HK-2 (cell line): ENCODE measurements around the gene C17orf67.

Experiments
- DNase-seq: peaks from one replicate; pipeline ENCODE4 v3.0.0-alpha.2; 2018; ENCODE audit not compliant: unreplicated experiment

Gene C17orf67

DNA sequence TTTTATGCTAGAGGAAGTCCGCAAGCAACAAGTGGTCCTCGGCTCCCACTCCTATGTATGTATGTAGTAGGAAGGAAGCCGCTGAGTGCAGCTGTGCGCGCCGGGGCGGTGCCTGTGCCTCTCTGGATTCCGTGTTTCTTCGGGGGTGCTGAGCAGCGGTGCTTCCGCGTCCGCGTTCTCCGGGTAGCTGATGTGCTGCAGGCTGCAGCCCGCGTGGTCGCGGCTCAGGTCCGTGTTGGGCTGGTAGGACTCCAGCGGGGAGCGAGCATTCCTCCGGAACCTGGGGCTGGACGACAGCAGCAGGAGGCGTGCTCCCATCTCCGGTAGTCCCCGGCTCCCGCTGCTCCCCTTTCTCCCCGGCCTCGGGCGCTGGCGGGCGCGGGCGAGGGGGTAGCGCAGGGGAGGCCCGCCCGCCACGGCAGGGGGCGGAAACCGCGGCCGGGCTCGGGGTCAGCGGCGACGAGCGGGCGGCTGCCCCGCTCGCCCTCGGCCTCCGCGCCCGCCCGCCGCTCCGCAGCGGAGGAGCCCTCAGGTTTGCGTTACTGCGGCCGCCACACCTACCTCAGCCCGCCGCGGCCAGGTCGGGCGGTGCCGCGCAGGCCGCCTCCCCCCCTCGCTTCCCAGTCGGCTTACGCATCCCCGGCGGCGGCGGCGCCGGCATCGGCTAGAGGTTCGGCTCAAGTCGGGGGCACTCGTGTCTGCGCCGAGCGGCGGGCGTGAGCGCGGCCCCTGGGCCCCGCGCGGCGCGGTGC, 487 bp downstream of the C17orf67 start:
- DNase-seq = peak; percentile 54

- no peak for DNase-seq
These were observed 1.3 kb downstream of the C17orf67 start for GRCh38 chr17:56832446-56832845.

DNA sequence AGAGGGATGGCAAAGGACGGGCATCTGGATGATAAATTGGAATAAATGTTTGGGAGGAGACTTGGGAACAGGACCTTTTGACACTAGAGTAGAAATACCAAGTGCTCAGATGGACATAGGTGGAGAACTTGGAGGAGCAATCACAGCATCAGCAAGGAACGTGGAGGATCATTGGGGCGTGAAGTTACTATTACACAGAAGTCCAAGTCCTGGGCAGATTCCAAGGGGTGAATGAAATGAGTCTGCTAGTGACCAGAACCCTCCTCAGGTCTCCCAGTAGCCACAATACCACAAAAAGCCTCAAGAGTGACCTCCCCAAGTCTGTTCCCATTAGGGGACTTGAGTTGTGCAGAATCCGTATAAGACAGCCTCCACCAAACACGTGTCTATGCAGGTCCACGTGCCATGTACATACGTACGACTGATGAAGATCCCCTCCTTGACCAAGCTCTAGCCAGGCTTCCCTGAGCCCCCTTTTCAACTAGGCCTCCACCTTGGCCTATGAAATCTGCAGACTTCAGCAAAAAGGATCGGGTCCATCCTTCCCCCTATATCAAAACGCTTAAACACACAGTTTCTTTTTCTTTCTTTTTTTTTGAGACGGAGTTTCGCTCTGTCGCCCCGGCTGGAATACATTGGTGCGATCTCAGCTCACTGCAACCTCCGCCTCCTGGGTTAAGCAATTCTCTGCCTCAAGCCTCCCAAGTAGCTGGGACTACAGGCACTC, 2.2 kb downstream of the C17orf67 start:
- no peak for DNase-seq

GRCh38 chr17:56830726-56831368, 2.9 kb downstream of the C17orf67 start:
- no peak for DNase-seq

- DNase-seq = no peak
These were observed 6.9 kb downstream of the C17orf67 start for GRCh38 chr17:56826611-56827414.

- no peak for DNase-seq
These were observed 9.2 kb downstream of the C17orf67 start for GRCh38 chr17:56824503-56824902.

- no peak for DNase-seq
These were observed 9.9 kb downstream of the C17orf67 start for GRCh38 chr17:56823848-56824247.

DNA sequence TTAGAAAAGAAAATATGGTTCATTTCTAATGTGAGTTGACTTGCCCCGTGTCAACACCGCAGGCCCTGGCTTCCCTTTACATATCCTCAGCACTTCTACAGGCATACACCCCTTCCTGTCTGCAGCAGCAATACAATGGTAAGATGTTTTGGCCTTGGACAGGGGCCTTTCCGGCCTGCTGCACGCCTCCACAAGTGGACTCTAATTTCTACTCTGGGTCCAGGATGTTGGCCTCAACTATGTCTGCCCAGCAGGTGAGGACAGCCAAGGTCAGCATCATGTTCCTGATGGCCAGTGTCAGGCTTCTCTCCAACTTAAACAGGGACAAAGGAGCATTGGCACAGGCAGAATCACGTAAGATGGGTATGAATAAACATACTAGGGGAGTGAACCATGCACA, 11.0 kb downstream of the C17orf67 start:
- no peak for DNase-seq

DNA sequence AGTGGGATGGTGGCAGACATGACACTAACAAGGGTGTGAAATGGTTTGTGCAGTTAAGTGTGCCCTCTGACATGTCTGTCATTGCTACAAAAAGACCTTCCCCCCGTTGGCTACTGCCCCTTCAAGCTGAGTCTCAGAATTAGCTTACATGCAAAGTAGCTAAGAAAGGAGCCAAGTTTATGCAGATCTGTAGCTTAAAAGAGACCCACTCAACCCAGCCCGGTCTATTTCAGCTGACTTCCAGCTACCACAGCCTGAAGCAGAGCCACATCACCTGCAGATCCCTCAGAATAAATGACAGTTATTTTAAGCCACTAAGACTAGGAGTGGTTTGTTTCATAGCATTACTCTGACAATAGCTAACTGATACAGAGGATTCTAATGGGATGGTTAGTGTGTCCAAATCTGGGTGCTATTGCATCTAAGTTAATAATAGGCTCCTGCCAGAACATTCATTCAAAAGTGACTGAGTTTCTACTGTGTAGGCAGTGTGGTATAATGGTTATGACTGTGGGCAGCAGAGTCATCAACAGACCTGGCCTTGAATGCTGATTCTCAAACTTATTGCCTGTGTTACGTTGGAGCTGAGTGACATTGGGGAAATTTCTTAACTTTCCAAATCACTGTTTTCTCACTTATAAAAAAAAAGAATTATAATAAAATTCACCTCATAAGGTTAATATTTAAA, 11.7 kb downstream of the C17orf67 start:
- DNase-seq = no peak

GRCh38 chr17:56820207-56820606, 13.5 kb downstream of the C17orf67 start:
- no peak for DNase-seq

DNA sequence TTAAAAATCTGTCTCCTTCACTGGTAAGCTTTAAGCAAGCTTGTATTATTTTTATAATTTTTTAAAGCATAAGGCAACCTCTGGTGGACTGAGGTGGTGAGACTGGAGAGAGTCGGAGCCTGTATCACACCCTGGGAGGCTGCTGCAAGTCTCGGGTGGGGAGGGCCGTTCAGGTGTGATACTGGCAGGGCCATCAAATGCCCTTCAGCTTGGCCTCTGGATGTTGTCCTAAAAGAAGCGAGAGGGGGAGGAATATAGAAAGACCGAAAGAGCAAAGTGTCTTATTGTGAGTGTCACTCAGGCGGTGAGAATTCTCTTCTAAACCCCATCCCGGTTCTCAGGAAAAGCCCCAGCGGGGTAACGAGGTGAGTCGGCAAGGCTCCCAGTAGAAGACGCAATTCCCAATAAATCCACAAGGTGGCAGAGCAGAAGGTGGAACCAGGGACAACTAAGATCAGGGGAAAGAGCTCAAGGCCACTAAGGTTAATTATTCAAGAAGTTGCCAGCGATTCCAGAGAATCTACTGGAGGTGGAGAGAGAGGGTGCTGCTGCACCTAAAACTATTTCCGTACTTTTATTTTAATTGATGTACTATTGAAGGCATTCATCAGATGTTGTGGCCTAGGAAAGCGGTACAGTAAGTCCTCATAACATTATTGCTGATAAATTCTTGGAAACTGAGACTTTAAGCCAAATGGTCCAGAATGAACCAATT, 14.1 kb downstream of the C17orf67 start:
- DNase-seq = peak; percentile 83

DNA sequence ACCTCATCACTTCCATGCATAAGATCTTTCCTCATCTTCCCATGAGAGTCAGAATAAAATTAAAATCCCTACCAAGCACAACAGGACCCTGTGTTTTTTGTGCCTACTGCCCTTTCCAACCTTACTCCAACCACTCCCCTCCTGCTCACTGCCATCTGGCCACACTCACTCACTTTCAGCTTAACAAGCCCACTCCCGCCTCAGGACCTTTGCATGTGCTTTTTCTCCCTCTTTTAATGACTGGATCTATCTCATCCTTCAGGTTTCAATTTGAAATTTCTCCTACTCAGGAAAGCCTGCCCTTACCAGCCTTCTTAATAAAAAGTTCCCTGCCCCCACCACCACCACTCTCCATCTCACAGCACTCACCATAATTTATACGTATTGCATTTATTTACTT, 14.7 kb downstream of the C17orf67 start:
- no peak for DNase-seq

- no peak for DNase-seq
These were observed 16.7 kb downstream of the C17orf67 start for GRCh38 chr17:56817066-56817465.

- DNase-seq = no peak
These were observed 18.0 kb downstream of the C17orf67 start for GRCh38 chr17:56815711-56816110.

GRCh38 chr17:56812901-56813388, 20.8 kb downstream of the C17orf67 start:
- no peak for DNase-seq

DNA sequence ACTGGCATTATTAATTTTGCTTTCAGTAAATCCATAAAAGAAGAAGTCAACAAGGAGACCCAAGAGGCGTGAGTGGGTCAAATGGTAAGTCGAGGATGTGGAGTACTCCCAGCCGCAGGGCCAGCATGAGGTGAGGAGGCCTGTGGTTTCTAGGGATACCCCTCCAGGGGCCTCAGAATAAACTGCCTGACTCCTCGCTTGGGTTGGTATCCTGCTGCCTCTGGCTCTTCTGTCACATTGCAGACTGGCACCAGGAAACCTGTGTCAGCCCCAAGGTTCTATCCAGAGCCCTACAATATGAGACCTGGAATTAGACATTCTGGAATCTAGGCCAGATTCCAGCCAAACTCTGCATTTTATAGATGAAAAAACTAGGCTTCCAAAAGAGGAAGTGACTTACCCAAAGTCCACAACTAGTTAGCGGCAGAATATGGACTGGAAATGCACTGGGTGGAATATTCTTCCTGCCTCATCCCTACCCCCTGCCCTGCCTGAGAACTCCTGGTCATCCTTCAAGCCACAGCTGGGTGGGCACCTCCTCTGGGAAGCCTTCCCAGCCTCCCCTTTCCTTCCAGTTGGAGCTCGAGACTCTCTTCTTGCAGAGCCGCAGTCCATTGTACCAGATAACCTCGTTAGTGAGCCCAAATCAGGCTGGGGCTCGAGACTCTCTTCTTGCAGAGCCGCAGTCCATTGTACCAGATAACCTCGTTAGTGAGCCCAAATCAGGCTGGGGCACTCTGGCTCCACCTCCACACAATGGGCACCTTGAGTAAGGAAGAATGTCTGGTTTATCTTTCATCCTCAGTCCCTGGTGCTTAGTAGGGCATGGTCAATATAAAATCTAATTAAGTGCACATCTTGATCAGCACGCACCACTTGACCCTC, 22.6 kb downstream of the C17orf67 start:
- DNase-seq = no peak

DNA sequence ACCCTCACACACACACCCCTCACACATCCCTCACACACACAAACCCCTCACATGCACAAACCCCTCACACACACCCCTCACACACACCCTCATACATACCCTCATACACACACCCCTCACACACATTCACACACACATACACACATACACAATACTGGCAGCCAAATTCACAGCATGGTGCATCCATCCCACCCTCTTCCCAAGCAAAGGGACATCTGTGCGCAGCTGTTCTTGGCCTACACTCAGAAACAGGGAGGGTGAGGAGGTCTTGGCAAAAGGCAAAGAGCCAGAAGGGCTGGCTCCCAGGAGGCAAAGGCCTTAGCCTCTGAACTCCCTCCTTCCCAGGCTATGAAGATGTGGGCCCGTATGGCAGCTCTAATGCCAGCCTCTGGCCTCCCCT, 23.4 kb downstream of the C17orf67 start:
- no peak for DNase-seq

GRCh38 chr17:56809820-56810179, 23.9 kb downstream of the C17orf67 start:
- no peak for DNase-seq

GRCh38 chr17:56809106-56809819, 24.5 kb downstream of the C17orf67 start:
- no peak for DNase-seq
